Left kidney (tissue), 2 donors: ENCODE data around the gene SAMD9L. TPM values are rescaled to one million over a fixed set of nuclear protein-coding genes. Genes with fewer than 3 reads are reported as not detected.
"Not testable (repeated sequence)": the region's sequence is repeated elsewhere in the genome, so short reads cannot be mapped to it uniquely, and the experiment has no call there.

Experiments used
- DNase-seq: peaks from one replicate; pipeline ENCODE4 v3.0.0-alpha.2; 2013
- polyA plus RNA-seq: library from polyadenylated mRNA; unstranded; fragments of 120-200 nt; gene quantifications from one replicate; pipeline ENCODE4 v1.2.1, GENCODE V29; 2013; ENCODE audit not compliant: insufficient read length

SAMD9L gene
- polyA plus RNA-seq, 1 donor = 4.1 TPM

DNA sequence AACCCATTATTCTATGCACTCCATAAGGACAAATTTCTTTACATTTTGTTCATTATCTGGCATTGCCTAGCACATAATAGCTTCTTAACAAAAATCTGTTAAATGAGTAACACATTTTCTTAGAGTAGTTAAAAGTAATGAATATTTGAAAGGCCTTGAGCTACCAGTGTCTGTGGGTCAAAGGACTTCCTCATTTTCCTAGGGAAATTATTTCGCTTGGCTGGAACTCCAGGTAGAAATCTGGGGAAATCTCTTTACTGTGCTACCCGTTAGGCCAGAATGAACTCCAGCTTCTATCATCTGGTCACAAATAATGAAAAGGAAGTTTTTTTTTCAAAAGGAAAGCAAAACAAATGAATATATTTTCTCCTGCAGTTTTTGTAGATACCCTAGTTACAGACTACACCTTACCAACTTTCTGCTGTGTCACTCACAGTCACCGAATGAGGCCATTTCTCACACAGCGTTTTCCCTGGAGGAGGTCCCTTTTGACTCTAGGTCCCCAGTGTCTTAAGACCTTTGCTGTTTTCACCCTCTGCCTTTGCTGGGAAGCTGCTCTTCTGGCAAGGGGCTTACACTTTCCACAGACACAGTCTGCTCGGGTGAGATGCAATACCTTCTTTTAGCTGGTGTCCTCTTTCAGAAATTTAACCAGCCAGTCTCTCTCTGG lies 1.6 kb downstream of the SAMD9L start:
- no peak for DNase-seq

GRCh38 chr7:93146036-93146435 lies 2.1 kb downstream of the SAMD9L start:
- DNase-seq = no peak

- DNase-seq = no peak
These were observed 2.8 kb downstream of the SAMD9L start for GRCh38 chr7:93145354-93145753.

DNA sequence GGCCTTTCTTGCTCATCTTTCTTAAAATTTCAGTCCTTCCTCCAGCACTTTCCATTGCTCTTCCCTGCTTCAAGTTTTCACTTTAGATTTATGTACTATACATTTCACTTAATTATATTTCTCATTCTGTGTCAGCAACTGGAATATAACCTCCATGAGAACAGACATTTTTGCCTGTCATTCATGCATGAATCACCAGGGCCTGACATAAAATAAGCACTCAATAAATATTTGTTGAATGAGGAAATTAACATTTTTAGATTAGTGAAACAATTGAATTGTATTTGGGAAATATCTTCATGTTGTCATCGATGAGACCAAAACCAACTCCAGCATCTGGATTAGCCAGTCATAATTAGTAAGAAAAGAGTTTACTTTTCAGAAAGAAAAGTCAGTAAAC lies 6.1 kb downstream of the SAMD9L start:
- no peak for DNase-seq

GRCh38 chr7:93140582-93141191 lies 7.5 kb downstream of the SAMD9L start:
- DNase-seq = no peak

DNA sequence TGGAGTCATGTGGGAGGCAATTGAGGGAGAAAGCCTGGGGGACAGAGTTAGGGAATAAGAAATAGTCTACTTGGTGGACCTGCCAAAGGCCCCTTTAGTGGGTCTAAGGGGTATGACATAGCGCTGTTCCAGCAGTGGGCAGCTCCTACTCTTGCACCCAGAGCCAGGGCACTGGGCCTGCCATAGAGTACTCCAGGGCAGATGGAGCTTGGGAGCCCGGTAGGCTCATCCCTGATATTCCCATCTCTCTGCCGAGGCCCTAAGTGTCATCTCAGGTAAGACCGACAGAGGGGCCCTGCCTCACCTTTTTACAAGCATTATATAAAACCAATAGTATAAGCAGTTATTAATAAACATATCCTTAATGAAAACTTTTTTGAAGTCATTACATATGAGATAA lies 9.6 kb downstream of the SAMD9L start:
- DNase-seq = no peak

DNA sequence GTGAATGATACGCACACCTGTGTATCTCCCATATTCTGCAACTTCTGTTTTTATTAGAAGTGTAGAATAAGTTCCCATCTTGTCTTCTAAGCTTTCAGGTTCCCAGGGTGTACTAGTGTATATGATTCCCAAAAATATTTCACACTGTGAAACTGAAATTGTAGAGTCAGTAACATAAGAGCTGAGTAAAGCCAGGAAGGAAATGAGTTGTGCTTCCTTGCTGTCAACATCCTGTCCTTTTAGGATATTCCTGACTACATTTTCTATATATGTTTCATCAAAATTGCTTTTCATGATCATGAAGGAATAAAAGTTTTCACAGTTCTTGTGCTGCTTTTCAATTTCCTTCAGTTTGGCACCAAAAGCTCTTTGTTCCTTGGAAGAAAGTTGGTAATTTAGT lies 15.2 kb downstream of the SAMD9L start:
- DNase-seq = no peak

DNA sequence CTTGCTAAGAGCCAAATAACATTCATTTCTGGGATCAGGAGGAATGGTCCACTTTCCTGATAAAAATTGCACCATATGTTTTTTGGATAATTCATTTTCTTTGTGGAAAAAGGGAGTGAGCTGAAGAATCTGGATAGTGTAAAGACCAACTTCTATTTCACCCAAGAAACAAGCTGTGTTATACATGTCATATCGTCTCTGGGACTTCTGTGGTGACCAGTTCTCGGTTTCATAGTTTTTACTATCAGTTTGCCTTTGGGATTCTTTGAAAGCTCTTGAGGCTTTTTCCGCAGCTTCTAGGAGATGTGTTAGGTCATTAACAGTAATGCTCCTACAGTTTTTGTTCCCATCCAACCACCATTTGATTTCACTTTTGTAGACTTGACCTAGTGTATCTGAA lies 16.0 kb downstream of the SAMD9L start:
- DNase-seq = no peak

- DNase-seq = not testable (repeated sequence)
These were observed 21.2 kb downstream of the SAMD9L start for GRCh38 chr7:93126954-93127353.

DNA sequence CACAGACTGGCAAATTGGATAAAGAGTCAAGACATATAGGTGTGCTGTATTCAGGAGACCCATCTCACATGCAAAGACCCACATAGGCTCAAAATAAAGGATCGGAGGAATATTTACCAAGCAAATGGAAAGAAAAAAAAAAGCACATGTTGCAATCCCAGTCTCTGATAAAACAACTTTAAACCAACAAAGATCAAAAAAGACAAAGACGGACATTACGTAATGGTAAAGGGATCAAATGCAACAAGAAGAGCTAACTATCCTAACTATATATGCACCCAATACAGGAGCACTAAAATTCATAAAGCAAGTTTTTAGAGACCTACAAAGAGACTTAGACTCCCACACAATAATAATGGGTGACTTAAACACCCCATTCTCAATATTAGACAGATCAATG lies 24.7 kb downstream of the SAMD9L start:
- not testable (repeated sequence) for DNase-seq

DNA sequence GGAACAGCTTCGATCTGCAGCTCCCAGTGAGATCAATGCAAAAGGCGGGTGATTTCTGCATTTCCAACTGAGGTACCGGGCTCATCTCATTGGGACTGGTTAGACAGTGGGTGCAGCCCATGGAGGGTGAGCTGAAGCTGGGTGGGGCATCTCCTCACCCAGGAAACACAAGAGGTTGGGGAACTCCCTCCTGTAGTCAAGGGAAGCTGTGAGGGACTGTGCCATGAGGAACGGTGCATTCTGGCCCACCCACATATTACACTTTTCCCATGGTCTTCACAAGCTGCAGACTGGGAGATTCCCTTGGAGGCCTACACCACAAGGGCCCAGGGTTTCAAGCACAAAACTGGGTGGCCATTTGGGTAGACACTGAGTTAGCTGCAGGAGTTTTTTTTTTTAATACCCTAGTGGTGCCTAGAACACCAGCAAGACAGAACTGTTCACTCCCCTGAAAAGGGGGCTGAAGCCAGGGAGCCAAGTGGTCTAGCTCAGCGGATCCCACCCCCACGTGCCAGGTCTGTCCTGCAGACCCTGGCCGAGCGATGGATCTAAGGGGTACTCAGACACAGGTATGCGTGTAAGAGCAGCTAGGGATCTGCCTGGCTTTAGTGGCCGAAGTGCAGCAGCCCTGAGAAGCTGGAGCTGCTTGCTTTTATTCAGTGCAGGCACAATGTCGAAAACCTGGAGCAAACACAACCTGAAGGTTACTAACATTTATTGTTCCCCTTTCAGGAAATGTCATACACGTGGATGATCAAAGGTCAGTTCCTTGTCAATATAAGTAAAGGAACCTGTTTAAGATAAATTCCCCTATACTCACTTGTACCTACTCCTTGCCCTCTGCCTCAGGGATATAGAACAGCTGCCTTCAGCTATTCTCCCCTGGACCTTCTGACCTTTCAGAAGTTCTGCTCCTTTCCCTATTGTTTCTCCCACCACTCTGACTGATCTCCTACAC lies 27.3 kb downstream of the SAMD9L start:
- DNase-seq = no peak

GRCh38 chr7:93119191-93119905 lies 28.8 kb downstream of the SAMD9L start:
- DNase-seq = no peak

DNA sequence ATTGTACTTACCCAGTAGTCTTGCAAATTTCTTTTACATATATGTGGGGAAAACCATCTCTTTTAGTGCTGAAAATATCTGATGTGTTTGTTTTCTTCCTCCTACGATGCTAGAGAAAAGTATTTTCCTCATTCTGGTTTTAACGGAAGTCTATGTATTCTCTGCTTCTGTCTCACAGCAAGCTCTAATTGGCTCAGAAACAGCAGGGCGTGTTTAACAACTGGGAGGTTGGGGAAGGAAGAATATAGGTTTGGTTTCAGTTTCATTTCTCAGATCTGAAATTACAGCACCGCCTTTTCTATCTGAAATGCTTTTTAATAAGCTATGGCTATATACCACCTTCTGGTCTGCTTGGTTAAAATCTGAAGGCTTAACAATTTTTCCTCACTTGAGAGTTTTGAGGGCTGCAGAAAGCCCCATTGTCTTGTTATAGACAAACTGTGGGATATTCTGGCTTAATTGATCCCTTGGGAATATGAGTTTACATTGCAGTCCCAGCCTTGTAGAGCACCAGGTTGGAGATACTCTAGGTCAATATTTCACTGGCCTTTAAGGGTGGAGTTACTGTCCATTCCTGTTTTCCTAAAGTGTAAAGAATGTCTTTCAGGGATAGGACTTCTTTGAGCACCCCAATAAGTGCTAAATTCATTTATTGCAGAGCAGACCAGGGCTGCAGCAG lies 30.2 kb downstream of the SAMD9L start, which contains the start of gene SAMD9:
TSS of gene SAMD9 (minus strand) at position 128 of the 679 bp plus-strand sequence. CDS start 11,882 bp downstream, outside the sequence.
- DNase-seq = peak; percentile 68

GRCh38 chr7:93117327-93117726 lies 30.9 kb downstream of the SAMD9L start:
- no peak for DNase-seq

DNA sequence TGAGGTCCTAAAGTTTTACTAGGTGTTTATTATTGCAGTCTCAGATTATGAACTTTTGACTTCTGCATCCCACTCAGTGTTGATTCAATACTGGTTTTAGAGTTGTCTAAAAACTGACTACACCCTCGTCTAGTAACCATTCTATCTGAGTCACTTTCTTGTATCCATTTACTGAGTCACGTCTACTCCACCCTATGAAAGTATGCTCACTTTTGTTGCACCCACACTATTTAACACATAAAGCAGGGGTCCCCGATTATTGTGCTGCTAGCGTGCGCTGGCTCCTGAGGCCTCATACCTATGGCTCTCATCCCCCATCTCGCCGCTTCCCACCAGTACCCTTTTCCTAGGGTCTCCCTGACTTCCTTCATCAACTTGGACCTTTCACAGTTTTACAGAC lies 32.4 kb downstream of the SAMD9L start:
- DNase-seq = no peak

- DNase-seq = no peak
These were observed 40.2 kb downstream of the SAMD9L start for GRCh38 chr7:93108003-93108402.

- DNase-seq = no peak
These were observed 50.8 kb downstream of the SAMD9L start for GRCh38 chr7:93097388-93097787.

- no peak for DNase-seq
These were observed 55.3 kb downstream of the SAMD9L start for GRCh38 chr7:93092757-93093370.
